ENCODE results near the gene DUOX1. TPM values are rescaled to one million over a fixed set of nuclear protein-coding genes. Genes with fewer than 3 reads are reported as not detected.

Gene DUOX1
- total and polyA plus RNA-seq, 2 of the 13 experiments (the other 11 are each of a cell fraction or from before 2014, with no cell fraction given), result 0.03 TPM; not detected in 1

GRCh38 chr15:45198337-45199135, 68.7 kb downstream of the DUOX1 start (continued):
- TF ChIP-seq ZSCAN20 (CRISPR knock-in tag; IDR thresholded peaks at IDR 0.05; ENCODE audit: borderline replicate concordance) (peak; percentile 62; the same call in 1 of the 2 replicates), ZNF333 (CRISPR knock-in tag; IDR thresholded peaks at IDR 0.05; ENCODE audit: borderline replicate concordance) (0 out of 2 replicates have a peak, but pooled peaks have one; percentile 46), ZNF44 (CRISPR knock-in tag; IDR thresholded peaks at IDR 0.05) (peak; percentile 63; the same call in 1 of the 2 replicates), MLX (CRISPR knock-in tag; IDR thresholded peaks at IDR 0.05) (0 out of 2 replicates have a peak, but pooled peaks have one; percentile 32), ZFAT (CRISPR knock-in tag; conservative IDR thresholded peaks at IDR 0.05) (no peak), ETV6 (CRISPR knock-in tag; conservative IDR thresholded peaks at IDR 0.05) (peak; percentile 24; the same call in 1 of the 2 replicates), RXRB (CRISPR knock-in tag; IDR thresholded peaks at IDR 0.05; ENCODE audit: borderline replicate concordance) (peak; percentile 73), AKAP8 (CRISPR knock-in tag; IDR thresholded peaks at IDR 0.05) (no peak; the same call in 1 of the 2 replicates), SOX6 (IDR thresholded peaks at IDR 0.05) (no peak), SOX6 (CRISPR knock-in tag; IDR thresholded peaks at IDR 0.05) (peak; percentile 72; the same call in 1 of the 2 replicates), CENPBD1 (CRISPR knock-in tag; IDR thresholded peaks at IDR 0.05; ENCODE audit: borderline replicate concordance, low read depth) (no peak), ZNF382 (CRISPR knock-in tag; IDR thresholded peaks at IDR 0.05; ENCODE audit: borderline replicate concordance) (no peak), FOSL2 (CRISPR knock-in tag; IDR thresholded peaks at IDR 0.05) (peak; percentile 36), ZNF691 (CRISPR knock-in tag; IDR thresholded peaks at IDR 0.05; ENCODE audit: borderline replicate concordance, low read depth) (peak; percentile 57; the same call in 1 of the 2 replicates), GABPA (IDR thresholded peaks at IDR 0.05; ENCODE audit: low read depth, low read length) (no peak), GABPA (CRISPR knock-in tag; IDR thresholded peaks at IDR 0.05; ENCODE audit: low read depth) (peak; percentile 46), SMAD9 (CRISPR knock-in tag; IDR thresholded peaks at IDR 0.05) (no peak), FLYWCH1 (CRISPR knock-in tag; IDR thresholded peaks at IDR 0.05) (no peak), SAP130 (CRISPR knock-in tag; IDR thresholded peaks at IDR 0.05; ENCODE audit: low read depth) (peak; percentile 62), ZBTB25 (CRISPR knock-in tag; IDR thresholded peaks at IDR 0.05) (peak; percentile 77), ZNF549 (CRISPR knock-in tag; IDR thresholded peaks at IDR 0.05) (0 out of 2 replicates have a peak, but pooled peaks have one; percentile 33), ZNF296 (CRISPR knock-in tag; conservative IDR thresholded peaks at IDR 0.05) (no peak), ZNF263 (CRISPR knock-in tag; IDR thresholded peaks at IDR 0.05) (peak; percentile 80)
- TF ChIP-seq, protein P1, sequence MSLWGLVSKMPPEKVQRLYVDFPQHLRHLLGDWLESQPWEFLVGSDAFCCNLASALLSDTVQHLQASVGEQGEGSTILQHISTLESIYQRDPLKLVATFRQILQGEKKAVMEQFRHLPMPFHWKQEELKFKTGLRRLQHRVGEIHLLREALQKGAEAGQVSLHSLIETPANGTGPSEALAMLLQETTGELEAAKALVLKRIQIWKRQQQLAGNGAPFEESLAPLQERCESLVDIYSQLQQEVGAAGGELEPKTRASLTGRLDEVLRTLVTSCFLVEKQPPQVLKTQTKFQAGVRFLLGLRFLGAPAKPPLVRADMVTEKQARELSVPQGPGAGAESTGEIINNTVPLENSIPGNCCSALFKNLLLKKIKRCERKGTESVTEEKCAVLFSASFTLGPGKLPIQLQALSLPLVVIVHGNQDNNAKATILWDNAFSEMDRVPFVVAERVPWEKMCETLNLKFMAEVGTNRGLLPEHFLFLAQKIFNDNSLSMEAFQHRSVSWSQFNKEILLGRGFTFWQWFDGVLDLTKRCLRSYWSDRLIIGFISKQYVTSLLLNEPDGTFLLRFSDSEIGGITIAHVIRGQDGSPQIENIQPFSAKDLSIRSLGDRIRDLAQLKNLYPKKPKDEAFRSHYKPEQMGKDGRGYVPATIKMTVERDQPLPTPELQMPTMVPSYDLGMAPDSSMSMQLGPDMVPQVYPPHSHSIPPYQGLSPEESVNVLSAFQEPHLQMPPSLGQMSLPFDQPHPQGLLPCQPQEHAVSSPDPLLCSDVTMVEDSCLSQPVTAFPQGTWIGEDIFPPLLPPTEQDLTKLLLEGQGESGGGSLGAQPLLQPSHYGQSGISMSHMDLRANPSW (CRISPR knock-in tag; IDR thresholded peaks at IDR 0.05; ENCODE audit: borderline replicate concordance), result peak; percentile 68; the same call in 1 of the 2 replicates
